H1 (cell line): ENCODE results near the gene GPR87. TPM values are rescaled to one million over a fixed set of nuclear protein-coding genes. Genes with fewer than 3 reads are reported as not detected.

Experiments used
- CTCF ChIA-PET: fragments of 300-600 bp; sonication (Branson Sonifier 250); formaldehyde crosslinking; loops from one replicate; lab custom pipeline; 2021; ENCODE audit not compliant: partially characterized antibody; lab: Charles Lee
- POLR2A ChIA-PET: fragments of 300-600 bp; sonication (Branson Sonifier 250); formaldehyde crosslinking; loops from one replicate; lab custom pipeline; 2021; ENCODE audit warnings: inconsistent platforms; ENCODE audit not compliant: partially characterized antibody; lab: Charles Lee
- DNase-seq, 2 experiments: peaks; one replicate each; pipeline versions ENCODE4 v3.0.0 to v3.0.0-alpha.2; 2010 to 2022; ENCODE audit warnings: low spot score in 2 of 2, low read depth in 1 of 2, mixed read lengths in 1 of 2
- FAIRE-seq: peaks from 2 replicates; lab custom pipeline; 2011; peaks lifted over from hg19 to GRCh38; lab: Jason Lieb, UNC
- H2AFZ ChIP-seq: 2 replicates; pipeline ENCODE4 v1.8.1; 2012; ENCODE audit warnings: low read length, inconsistent platforms
- H2AK5ac ChIP-seq: 2 replicates; pipeline ENCODE4 v1.6.1; 2013; ENCODE audit warnings: low read depth, low read length
- H2BK120ac ChIP-seq: replicated peaks from 2 replicates; pipeline ENCODE3; 2013; ENCODE audit warnings: low read depth, low read length, inconsistent platforms
- H2BK12ac ChIP-seq: 2 replicates; pipeline ENCODE4 v1.6.1; 2013; ENCODE audit warnings: low read depth, low read length
- H2BK15ac ChIP-seq: 2 replicates; pipeline ENCODE4 v1.6.1; 2013; ENCODE audit warnings: low read length
- H2BK20ac ChIP-seq: 2 replicates; pipeline ENCODE4 v1.6.1; 2013; ENCODE audit warnings: low read length
- H2BK5ac ChIP-seq: 2 replicates; pipeline ENCODE4 v1.6.1; 2013; ENCODE audit warnings: low read depth, low read length
- H3K14ac ChIP-seq: 2 replicates; pipeline ENCODE4 v1.6.1; 2013; ENCODE audit warnings: inconsistent platforms; ENCODE audit not compliant: insufficient read length
- H3K18ac ChIP-seq: 2 replicates; pipeline ENCODE4 v1.6.1; 2013; ENCODE audit warnings: low read length; ENCODE audit errors: extremely low read depth
- H3K23ac ChIP-seq: 2 replicates; pipeline ENCODE4 v1.6.1; 2013; ENCODE audit warnings: inconsistent platforms; ENCODE audit not compliant: insufficient read length
- H3K23me2 ChIP-seq: 2 replicates; pipeline ENCODE4 v1.6.1; 2013; ENCODE audit warnings: low read depth, low read length
- H3K27ac ChIP-seq: 2 replicates; pipeline ENCODE4 v1.6.1; 2011; ENCODE audit warnings: low read depth, low read length, inconsistent platforms
- H3K27me3 ChIP-seq, 4 experiments: replicated peaks in 1 of 4; 1 replicate in 1 of 4; 2 replicates in 3 of 4; pipeline versions ENCODE4 v1.6.1 to v1.8.1; 2011 to 2013; ENCODE audit warnings: low read length in 3 of 4, mild to moderate bottlenecking in 3 of 4, inconsistent platforms in 2 of 4, mixed read lengths in 2 of 4, moderate library complexity in 1 of 4; ENCODE audit not compliant: control insufficient read depth in 3 of 4, insufficient read depth in 3 of 4; ENCODE audit errors: extremely low read depth in 1 of 4
- H3K36me3 ChIP-seq, 4 experiments: 2 replicates each; pipeline versions ENCODE4 v1.6.1 to v1.8.1; 2011 to 2013; ENCODE audit warnings: mild to moderate bottlenecking in 4 of 4, low read length in 3 of 4, moderate library complexity in 2 of 4, control low read depth in 1 of 4, inconsistent platforms in 1 of 4; ENCODE audit not compliant: insufficient read depth in 4 of 4, control insufficient read depth in 2 of 4
- H3K4ac ChIP-seq: replicated peaks from 2 replicates; pipeline ENCODE3; 2013; ENCODE audit warnings: low read length, low read depth, mixed read lengths, inconsistent platforms; ENCODE audit not compliant: insufficient read length
- H3K4me1 ChIP-seq, 4 experiments: replicated peaks in 1 of 4; 1 replicate in 1 of 4; 2 replicates in 3 of 4; pipeline versions ENCODE4 v1.6.1 to v1.8.1; 2011 to 2013; ENCODE audit warnings: low read length in 3 of 4, inconsistent platforms in 2 of 4, mixed read lengths in 1 of 4; ENCODE audit not compliant: insufficient read depth in 4 of 4, control insufficient read depth in 3 of 4
- H3K4me2 ChIP-seq, 2 experiments: 2 replicates each; pipeline versions ENCODE4 v1.6.1 to v1.8.1; 2011 to 2013; ENCODE audit warnings: low read depth in 2 of 2, low read length in 2 of 2, control low read depth in 1 of 2, inconsistent platforms in 1 of 2, mild to moderate bottlenecking in 1 of 2; ENCODE audit not compliant: insufficient read depth in 1 of 2
- H3K4me3 ChIP-seq, 4 experiments: fragments of 200-600, 300-600 bp in 1 of 4; sonication (generic), shearing (Covaris generic), sonication (Bioruptor Twin) in 1 of 4; 2 replicates each; pipeline versions ENCODE4 v1.5.1 to v1.8.1; 2011 to 2016; ENCODE audit warnings: low read length in 4 of 4, low read depth in 3 of 4, control low read depth in 2 of 4, inconsistent platforms in 2 of 4, mild to moderate bottlenecking in 2 of 4, mixed read lengths in 1 of 4, moderate library complexity in 1 of 4; ENCODE audit not compliant: insufficient read depth in 2 of 4; ENCODE audit errors: extremely low read depth in 1 of 4
- H3K56ac ChIP-seq: replicated peaks from 2 replicates; pipeline ENCODE3; 2013; ENCODE audit warnings: low read depth, mild to moderate bottlenecking, mixed read lengths, low read length, inconsistent platforms; ENCODE audit not compliant: insufficient read length
- H3K79me1 ChIP-seq: 2 replicates; pipeline ENCODE4 v1.6.1; 2013; ENCODE audit warnings: low read depth, low read length, control low read depth
- H3K79me2 ChIP-seq, 2 experiments: 2 replicates each; pipeline versions ENCODE4 v1.6.1 to v1.8.1; 2012 to 2013; ENCODE audit warnings: low read length in 2 of 2, mild to moderate bottlenecking in 2 of 2, inconsistent platforms in 1 of 2; ENCODE audit not compliant: insufficient read depth in 2 of 2, control insufficient read depth in 1 of 2
- H3K9ac ChIP-seq, 4 experiments: replicated peaks in 1 of 4; 1 replicate in 1 of 4; 2 replicates in 3 of 4; pipeline versions ENCODE4 v1.6.1 to v1.8.1; 2011 to 2013; ENCODE audit warnings: low read depth in 3 of 4, low read length in 3 of 4, control low read depth in 2 of 4, mild to moderate bottlenecking in 2 of 4, moderate library complexity in 2 of 4, inconsistent platforms in 1 of 4; ENCODE audit errors: extremely low read depth in 1 of 4
- H3K9me3 ChIP-seq, 2 experiments: 2 replicates each; pipeline versions ENCODE4 v1.6.1 to v1.8.1; 2012 to 2013; ENCODE audit warnings: mild to moderate bottlenecking in 2 of 2, moderate library complexity in 2 of 2, control low read depth in 1 of 2, inconsistent platforms in 1 of 2, low read depth in 1 of 2, low read length in 1 of 2, mixed read lengths in 1 of 2; ENCODE audit not compliant: insufficient read depth in 2 of 2
- H4K20me1 ChIP-seq, 2 experiments: replicated peaks in 1 of 2; 2 replicates each; pipeline versions ENCODE3 to v1.8.1; 2011 to 2013; ENCODE audit warnings: inconsistent platforms in 2 of 2, low read length in 2 of 2, mild to moderate bottlenecking in 1 of 2; ENCODE audit not compliant: insufficient read depth in 2 of 2, control insufficient read depth in 1 of 2
- H4K5ac ChIP-seq: 2 replicates; pipeline ENCODE4 v1.6.1; 2013; ENCODE audit warnings: low read length, low read depth, mixed read lengths, inconsistent platforms; ENCODE audit not compliant: insufficient read length
- H4K8ac ChIP-seq: 2 replicates; pipeline ENCODE4 v1.8.0; 2013; ENCODE audit warnings: mild to moderate bottlenecking, moderate library complexity, low read length, inconsistent platforms; ENCODE audit not compliant: insufficient read depth; ENCODE audit errors: extremely low read depth
- H4K91ac ChIP-seq: replicated peaks from 2 replicates; pipeline ENCODE3; 2013; ENCODE audit warnings: low read length, mixed read lengths, inconsistent platforms; ENCODE audit not compliant: insufficient read length
- ATF3 ChIP-seq: IDR thresholded peaks from 2 replicates; pipeline ENCODE4 v1.6.1; 2011; ENCODE audit warnings: low read depth, mild to moderate bottlenecking, low read length; ENCODE audit not compliant: insufficient read depth
- CEBPB ChIP-seq: IDR thresholded peaks from 2 replicates; pipeline ENCODE4 v1.6.1; 2012; ENCODE audit warnings: low read depth, low read length
- E2F6 ChIP-seq: IDR thresholded peaks from 2 replicates; pipeline ENCODE4 v1.6.1; 2012; ENCODE audit warnings: inconsistent platforms
- KDM1A ChIP-seq: fragments of 200-600, 300-600 bp; sonication (generic); IDR thresholded peaks from 2 replicates; pipeline ENCODE4 v1.7.1; 2016; ENCODE audit warnings: mild to moderate bottlenecking, low read length, borderline replicate concordance
- KDM5A ChIP-seq: fragments of 200-600 bp; IDR thresholded peaks from 2 replicates; pipeline ENCODE4 v1.7.1; 2012; ENCODE audit warnings: mild to moderate bottlenecking, low read length, inconsistent platforms, mixed read lengths
- NANOG ChIP-seq: IDR thresholded peaks from 2 replicates; pipeline ENCODE4 v1.6.1; 2011; ENCODE audit warnings: low read length, low read depth, mild to moderate bottlenecking, inconsistent platforms; ENCODE audit not compliant: insufficient read depth, poor library complexity, severe bottlenecking
- PHF8 ChIP-seq: fragments of 200-600 bp; sonication (generic); conservative IDR thresholded peaks from 2 replicates; pipeline ENCODE4 v1.7.1; 2012; ENCODE audit warnings: low read depth, mild to moderate bottlenecking, inconsistent platforms, low read length, moderate library complexity
- POLR2AphosphoS5 ChIP-seq: IDR thresholded peaks from 2 replicates; pipeline ENCODE4 v1.6.1; 2011; ENCODE audit warnings: low read depth, low read length
- RAD21 ChIP-seq, 2 experiments: IDR thresholded peaks in 1 of 2; conservative IDR thresholded peaks in 1 of 2; 2 replicates each; pipeline ENCODE4 v1.6.1; 2011; ENCODE audit warnings: low read depth in 2 of 2, low read length in 2 of 2, improper control_type of control experiment in 1 of 2, inconsistent platforms in 1 of 2, mild to moderate bottlenecking in 1 of 2, moderate library complexity in 1 of 2
- RFX5 ChIP-seq: IDR thresholded peaks from 2 replicates; pipeline ENCODE4 v1.6.1; 2011; ENCODE audit warnings: low read depth, low read length, improper control_type of control experiment, borderline replicate concordance
- RNF2 ChIP-seq: fragments of 200-900, 300-1000 bp; sonication (generic); IDR thresholded peaks from 2 replicates; pipeline ENCODE4 v1.7.1; 2016; ENCODE audit warnings: borderline replicate concordance, low read depth, mild to moderate bottlenecking, antibody characterized with exemption, low read length; ENCODE audit not compliant: poor library complexity, severe bottlenecking; ENCODE audit errors: missing control alignments
- SP4 ChIP-seq: IDR thresholded peaks from 2 replicates; pipeline ENCODE4 v1.6.1; 2012; ENCODE audit warnings: low read length, inconsistent platforms
- WGBS, 2 experiments: shearing (Covaris generic) in 1 of 2; methylation state at CpG; one replicate each; pipeline versions ENCODE4 v1.1.6 to v1.1.7; 2013 to 2015; ENCODE audit warnings: low lambda C conversion rate in 2 of 2, mixed read lengths in 2 of 2, inconsistent platforms in 1 of 2, low coverage in 1 of 2, missing lambda C conversion rate in 1 of 2; ENCODE audit not compliant: insufficient replicate concordance in 2 of 2, insufficient coverage in 1 of 2, insufficient read length in 1 of 2; ENCODE audit errors: extremely low coverage in 1 of 2, missing lambda C conversion rate in 1 of 2; 5-methylcytosine and 5-hydroxymethylcytosine counted together
- polyA plus RNA-seq, 7 experiments: library from polyadenylated mRNA; depleted of rRNA in 3 of 7; stranded (reverse) in 5 of 7; unstranded in 2 of 7; fragments of >200 nt in 5 of 7; fragments of 200-250 nt in 2 of 7; gene quantifications; 1 replicate in 5 of 7; 2 replicates in 1 of 7; 4 replicates in 1 of 7; pipeline versions ENCODE4 v1.2.1 to v1.2.3, GENCODE V29; 2011 to 2013; ENCODE audit warnings: missing spikeins in 2 of 7, mixed read lengths in 2 of 7
- total RNA-seq: library from RNA; stranded (reverse); fragmentation: NEBNext Ultra II Directional; extraction: Animal tissue kit (Norgen Biotek cat#: 25700); gene quantifications from 2 replicates; pipeline ENCODE4 v1.2.1, GENCODE V29; 2021

GPR87 gene
- total and polyA plus RNA-seq, 2 of the 8 experiments (the other 6 are each of a cell fraction or from before 2014, with no cell fraction given), result 0.05 TPM; not detected in 1

- Histone ChIP-seq H3K9ac (no peak overlapping the region), H3K79me2 (no peaks in the 10 kb centered on the region), H3K27me3 (no peaks in the 10 kb centered on the region), H3K4me1 (peaks cover 0 to 7% (median 3%) of the 10 kb centered on the region in 4 experiments; a peak in 2 of 7 replicates), H2AFZ (no peak overlapping the region), H3K36me3 (no peaks in the 10 kb centered on the region), H4K91ac (no peak overlapping the region), H2BK20ac (no peak overlapping the region), H3K23ac (no peak overlapping the region), H3K4ac (no peak overlapping the region), H3K4me3 (no peak overlapping the region), H2BK15ac (no peak overlapping the region), H4K8ac (no peak overlapping the region), H3K27ac (no peak overlapping the region), H3K14ac (no peak overlapping the region), H3K79me1 (no peaks in the 10 kb centered on the region; the same call in 1 of the 2 replicates), H3K23me2 (no peaks in the 10 kb centered on the region; the same call in 1 of the 2 replicates), H3K4me2 (no peak overlapping the region), H2BK120ac (no peak overlapping the region), H2AK5ac (no peak overlapping the region), H4K20me1 (no peaks in the 10 kb centered on the region), H3K18ac (no peak overlapping the region), H2BK5ac (no peak overlapping the region), H2BK12ac (no peak overlapping the region; the same call in 1 of the 2 replicates), H4K5ac (no peak overlapping the region), H3K9me3 (no peaks in the 10 kb centered on the region), H3K56ac (no peak overlapping the region)
- FAIRE-seq (no peak), DNase-seq (no peak)
- ChIA-PET CTCF (interaction anchor here (1.1 to 4.1 kb wide), 3 partner anchors 14 to 70 kb away, joined by 3 to 32 read pairs (median 6); no protein-coding TSS in a partner anchor), POLR2A (no interaction called here)
- 84% methylated on average over 5 of the region's 5 CpGs; no CpG with 5 or more reads in 1 of the 2 experiments for WGBS, 2 experiments
- no peak for TF ChIP-seq PHF8
- no peak for TF ChIP-seq RFX5
- TF ChIP-seq NANOG, result no peak
- no peak for TF ChIP-seq SP4
- TF ChIP-seq RAD21 (IDR thresholded peaks at IDR 0.05 in 1 of 2, conservative IDR thresholded peaks at IDR 0.05 in 1 of 2; ENCODE audit: low read depth in 2 of 2, low read length in 2 of 2), result no peak
- TF ChIP-seq ATF3, result no peak
- no peak for TF ChIP-seq KDM1A
- TF ChIP-seq CEBPB, result no peak
- no peak for TF ChIP-seq RNF2
- TF ChIP-seq E2F6, result no peak
- no peak for TF ChIP-seq KDM5A
- TF ChIP-seq POLR2AphosphoS5, result no peak
Measured at GRCh38 chr3:151265166-151265565, 51.5 kb downstream of the GPR87 start.
